Esophagus squamous epithelium (tissue), 4 donors: Measurements from ENCODE around the gene GIMAP5.

Experiments
- CTCF ChIP-seq, 6 experiments: fragments of 450-650 bp in 4 of 6; fragments of 200-600 bp in 2 of 6; sonication (generic) in 2 of 6; IDR thresholded peaks; one replicate each; pipeline ENCODE4 v1.5.1; 2016 to 2019; ENCODE audit warnings: antibody characterized with exemption in 6 of 6, mild to moderate bottlenecking in 4 of 6, moderate library complexity in 4 of 6
- POLR2A ChIP-seq, 4 donors: fragments of 450-650 bp; IDR thresholded peaks; one replicate each; pipeline ENCODE4 v1.6.1; 2017; ENCODE audit warnings: antibody characterized with exemption in 4 of 4, mild to moderate bottlenecking in 4 of 4, moderate library complexity in 3 of 4

GRCh38 chr7:150728609-150729008 lies 8.6 kb upstream of the GIMAP5 start:
- no peak for TF ChIP-seq CTCF (IDR thresholded peaks at IDR 0.05)
- no peak for TF ChIP-seq POLR2A (IDR thresholded peaks at IDR 0.05)
